ENCODE data around the gene LOXHD1.
A peak's percentile ranks its signal among the peaks of the same experiment; 100 is the strongest.

LOXHD1 gene

DNA sequence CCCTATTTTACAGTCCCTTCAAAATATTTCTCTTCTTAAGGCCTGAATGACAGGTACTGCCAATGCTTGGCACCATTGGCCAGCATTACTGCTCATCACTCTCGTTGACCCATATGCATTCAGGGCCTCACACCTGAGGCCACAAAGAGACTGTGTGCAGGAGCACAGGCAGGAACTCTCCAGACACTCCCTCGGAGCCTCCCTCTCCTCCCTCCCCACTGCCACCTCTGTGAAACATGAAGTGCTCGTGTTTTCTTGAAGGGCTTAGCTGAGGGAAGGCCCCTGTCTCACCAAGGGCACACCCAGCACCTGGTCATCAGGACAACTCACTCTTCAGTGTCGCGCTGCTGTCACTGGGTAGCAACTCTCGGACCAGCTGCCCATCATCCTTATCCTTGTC is 85.3 kb downstream of the LOXHD1 start:
- DNase-seq = no peak

DNA sequence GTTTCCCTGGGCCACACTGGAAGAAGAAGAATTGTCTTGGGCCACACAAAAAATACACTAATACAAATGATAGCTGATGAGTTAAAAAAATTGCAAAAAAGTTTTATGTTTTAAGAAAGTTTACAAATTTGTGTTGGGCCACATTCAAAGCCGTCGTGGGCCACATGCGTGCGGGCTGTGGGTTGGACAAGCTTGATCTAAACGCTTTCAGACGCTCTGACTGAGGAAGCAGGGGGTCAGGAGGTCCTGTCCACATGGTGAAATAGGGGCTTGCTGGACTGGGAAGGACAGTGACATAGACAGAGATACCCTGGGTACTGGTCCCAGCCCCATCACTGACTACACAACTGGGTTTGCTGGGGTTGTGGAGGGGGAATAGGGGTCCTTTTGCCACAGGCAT is 86.4 kb downstream of the LOXHD1 start:
- no peak for DNase-seq

DNA sequence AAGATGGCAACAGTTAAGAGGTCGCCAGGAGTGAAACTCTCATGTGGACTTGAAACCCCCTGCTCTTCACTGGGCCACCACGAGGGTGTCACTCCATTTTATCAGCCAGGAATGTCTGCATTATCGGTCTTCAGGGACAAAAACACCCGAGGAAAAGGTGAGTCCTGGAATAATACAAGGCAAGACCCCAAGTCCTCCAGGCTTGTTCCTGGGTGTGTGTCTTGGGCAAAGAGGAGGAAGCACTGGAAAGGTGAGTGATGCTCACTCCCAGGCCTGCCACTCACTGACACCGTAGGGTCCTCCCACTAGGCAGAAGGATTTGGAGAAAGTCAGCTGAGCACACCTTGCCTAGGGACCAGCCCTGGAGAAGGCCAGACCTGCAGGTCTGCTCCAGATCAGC is 86.9 kb downstream of the LOXHD1 start:
- DNase-seq = no peak

DNA sequence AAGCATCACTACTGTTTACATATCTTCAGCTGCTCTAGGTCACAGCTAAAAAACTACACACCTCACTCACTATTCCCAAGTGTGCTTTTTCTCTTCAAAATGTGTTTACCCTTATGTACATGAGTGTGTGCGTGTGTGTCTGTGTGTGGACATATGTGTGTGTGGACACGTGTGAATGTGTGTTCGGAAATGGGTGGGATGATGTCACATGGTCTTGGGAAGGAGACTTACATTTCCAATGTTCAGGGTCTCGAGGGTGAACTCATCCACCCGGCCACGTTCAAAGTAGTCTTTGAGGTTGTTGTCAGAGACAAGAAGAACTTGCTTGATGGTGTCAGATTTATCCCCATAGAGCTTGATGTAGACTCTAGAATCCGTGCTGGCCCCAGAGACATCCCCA is 87.8 kb downstream of the LOXHD1 start:
- DNase-seq = no peak

DNA sequence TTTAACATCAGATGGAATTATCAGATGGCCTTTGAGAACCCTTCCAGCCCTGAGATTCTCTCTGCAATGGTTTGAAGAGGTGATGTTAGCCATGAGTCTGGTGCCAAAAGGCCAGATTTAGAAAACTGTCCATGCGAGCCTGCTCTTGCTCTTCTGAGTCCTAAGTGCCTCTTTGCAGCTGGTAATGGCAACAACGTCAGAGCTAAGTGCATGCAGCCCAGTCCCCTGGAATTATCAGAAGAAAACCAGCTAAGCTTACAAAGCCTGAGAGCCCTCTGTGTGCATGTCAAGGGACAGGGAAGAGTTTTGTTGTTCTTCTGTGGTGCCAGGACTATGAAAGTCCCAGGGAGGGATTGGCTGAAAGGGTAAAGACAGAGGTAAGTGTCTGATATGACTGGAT is 89.8 kb downstream of the LOXHD1 start:
- DNase-seq = peak; percentile 74

DNA sequence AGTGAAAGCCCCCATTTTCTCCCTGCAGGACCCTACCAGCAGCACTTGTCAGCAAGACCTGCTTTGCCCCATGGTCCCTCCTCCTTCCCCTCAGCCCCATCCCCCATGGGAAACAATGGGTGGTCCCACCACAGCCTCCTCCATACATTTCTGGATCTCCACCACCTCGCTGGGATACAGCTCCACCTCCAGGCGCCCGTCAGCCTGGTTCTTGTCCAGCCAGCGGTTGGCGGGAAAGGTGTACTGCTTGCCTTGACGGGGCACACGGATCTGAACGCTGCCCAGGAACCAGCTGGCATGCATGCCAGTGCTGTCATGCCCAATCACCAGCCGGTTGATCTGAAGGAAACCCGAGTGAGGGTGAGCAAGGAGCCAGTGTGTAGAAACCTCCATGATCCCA is 90.9 kb downstream of the LOXHD1 start:
- DNase-seq = no peak

DNA sequence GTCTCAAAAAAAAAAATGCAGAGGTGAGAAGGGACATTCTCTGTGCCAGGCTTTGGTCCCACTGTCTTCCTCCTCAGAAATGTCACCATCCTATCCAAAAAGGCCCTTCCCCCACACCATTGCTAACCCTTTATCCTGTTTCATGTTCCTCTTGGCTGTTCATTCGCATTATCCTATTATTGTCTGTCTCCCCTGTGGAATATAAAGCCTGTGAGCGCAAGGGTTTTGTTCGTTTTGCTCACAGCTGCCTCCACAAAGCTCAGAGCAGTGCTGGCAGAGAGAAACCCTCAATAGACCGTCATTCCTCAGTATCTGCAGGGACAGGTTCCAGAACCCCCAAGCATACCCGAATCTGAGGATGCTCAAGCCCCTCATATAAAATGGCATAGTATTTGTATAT is 91.8 kb downstream of the LOXHD1 start:
- no peak for DNase-seq

DNA sequence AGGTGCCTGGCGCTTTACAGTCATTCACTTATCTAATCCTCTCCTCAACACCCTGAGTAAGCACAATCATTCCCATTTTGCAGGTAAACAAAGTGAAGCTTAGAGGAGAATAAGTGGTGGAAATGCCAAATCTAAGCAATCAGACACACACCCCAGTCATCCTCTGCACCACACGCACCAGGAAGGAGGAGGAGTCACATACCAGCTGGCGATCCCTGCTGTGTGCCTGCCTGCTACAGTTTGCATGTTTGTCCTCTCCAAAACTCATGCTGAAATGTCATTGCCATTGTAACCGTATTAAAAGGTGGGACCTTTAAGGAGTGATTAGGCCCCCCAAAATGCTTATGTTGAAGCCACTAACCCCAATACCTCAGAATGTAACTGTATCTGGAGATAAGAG is 93.7 kb downstream of the LOXHD1 start:
- DNase-seq = no peak

DNA sequence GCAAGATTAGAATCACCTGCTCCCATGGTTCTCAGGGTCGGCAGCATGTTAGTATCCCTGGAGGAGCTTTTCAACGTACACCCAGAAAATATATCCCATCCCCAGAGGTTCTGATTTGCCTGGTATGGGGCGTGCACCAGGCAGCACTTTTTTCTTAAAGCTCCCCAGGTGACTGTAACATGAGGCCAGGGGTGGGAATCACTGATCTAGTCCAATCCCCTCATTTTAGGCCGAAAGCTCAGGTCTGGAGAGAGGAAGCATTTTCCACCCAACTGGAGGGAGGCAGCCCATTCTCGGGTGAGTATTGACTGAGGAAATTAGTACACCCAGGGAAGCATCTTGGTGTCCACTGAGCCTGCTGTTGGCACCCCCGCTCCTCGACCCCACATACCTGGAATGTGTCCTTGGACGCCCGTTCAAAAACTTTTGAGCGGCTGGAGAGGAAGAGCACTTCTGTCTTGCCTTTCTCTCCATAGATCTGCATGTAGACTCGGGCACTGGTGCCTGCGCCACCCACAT is 94.3 kb downstream of the LOXHD1 start:
- no peak for DNase-seq

DNA sequence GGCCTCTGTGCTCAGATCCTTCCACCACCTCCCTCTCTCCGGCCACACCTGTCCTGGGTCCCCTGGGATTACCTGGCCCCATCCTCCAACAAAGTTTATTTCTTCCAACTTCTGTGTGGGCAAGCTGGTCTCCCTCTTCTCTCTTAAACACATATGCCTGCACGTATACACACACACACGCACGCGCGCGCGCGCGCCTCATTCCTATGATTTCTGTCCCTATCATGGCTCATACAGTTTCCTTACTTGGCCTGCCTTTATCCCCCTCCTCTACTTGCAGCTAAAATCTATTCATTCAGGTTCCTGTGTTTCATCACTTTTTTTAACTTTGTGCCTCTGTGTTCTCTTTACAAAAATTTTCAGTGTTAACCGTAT is 96.4 kb downstream of the LOXHD1 start:
- DNase-seq = no peak

DNA sequence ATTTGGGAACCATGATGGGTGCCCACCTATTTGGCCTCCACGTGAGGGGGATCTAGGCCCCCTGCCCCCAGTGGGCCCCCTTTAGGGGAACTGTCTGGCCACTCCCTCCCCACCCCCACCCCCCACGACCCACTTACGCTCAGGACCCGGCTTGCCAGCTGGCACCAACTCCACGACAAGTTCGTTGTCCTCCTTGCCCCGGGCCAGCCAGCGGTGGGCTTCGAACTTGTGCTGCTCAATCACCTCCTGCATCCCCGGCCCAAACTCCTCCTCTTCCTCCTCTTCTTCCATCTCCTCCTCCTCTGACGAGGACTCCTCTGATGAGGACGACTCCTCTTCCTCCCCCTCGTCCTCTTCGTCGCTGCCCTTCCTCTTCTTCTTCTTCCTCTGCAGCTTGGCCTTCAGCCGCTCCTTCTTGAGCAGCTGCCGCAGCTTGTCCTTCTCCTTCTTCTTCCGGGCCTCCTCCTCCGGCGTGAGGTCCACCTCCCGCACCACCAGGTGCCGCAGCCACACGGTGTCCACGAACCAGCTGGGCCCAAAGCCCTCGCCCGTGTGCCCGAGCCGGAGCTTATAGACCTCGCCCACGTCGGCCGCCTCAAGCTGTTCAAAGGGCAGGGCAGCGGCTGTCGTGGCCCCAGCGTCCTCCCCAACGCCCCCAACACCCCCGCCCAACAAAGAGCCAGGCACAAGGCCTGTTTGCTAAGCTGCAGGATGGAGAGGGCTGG is 96.9 kb downstream of the LOXHD1 start:
- no peak for DNase-seq

DNA sequence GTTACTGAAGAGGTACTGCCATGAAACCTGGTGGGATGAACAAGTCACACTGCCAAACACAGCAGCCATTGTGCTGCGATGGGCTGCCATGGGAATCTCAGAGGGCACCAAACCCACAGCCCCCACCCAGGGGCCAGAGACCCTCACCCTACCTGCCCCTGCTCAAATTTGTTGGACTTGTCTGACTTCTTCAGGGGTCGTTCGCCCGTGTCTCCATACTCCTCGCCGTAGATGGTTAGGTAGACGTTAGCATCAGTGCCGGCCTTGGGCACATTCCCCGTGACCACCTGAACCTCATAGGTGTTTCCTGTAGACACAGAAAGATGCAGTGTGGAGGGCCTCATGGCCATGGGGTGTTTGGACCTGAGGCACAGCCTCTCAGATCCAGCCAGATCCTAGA is 97.7 kb downstream of the LOXHD1 start:
- DNase-seq = no peak

DNA sequence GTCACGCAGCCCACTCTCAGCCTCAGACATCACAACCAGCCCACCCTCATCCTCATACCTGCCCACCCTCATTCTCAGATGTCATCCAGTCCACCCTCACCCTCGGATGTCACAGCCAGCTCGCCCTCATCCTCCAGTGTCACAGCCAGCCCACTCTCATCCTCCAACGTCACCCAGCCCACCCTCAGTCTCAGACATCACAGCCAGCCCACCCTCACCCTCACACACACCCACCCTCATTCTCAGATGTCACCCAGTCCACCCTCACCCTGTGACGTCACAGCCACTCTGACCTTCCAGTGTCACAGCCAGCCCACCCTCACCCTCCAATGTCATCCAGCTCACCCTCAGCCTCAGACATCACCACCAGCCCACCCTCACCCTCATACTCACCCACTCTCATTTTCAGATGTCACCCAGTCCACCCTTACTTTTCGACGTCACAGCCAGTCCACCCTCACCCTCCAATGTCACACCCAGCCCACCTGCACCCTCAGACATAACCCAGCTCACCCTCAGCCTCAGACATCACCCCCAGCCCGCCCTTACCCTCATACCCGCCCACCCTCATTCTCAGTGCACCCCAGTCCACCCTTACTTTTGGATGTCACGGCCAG is 100.3 kb downstream of the LOXHD1 start:
- DNase-seq = no peak

DNA sequence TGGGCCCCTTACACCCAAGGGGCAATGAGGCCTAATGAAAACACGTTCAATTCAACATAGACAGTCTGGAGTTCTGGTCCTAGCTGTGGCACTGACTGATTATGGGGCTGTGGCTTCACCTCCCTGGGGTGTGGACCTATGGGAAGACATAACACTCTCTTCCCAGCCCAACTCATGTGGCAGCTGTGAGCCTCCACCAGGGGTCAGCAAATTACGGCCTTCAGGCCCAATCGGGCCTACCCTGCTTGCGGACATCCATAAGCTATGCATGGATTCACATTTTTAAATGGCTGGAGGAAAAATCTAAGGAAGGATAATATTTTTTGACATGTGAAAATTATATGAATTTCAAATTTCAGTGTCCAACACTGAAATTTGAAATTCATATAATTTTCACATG is 101.3 kb downstream of the LOXHD1 start:
- DNase-seq = no peak

DNA sequence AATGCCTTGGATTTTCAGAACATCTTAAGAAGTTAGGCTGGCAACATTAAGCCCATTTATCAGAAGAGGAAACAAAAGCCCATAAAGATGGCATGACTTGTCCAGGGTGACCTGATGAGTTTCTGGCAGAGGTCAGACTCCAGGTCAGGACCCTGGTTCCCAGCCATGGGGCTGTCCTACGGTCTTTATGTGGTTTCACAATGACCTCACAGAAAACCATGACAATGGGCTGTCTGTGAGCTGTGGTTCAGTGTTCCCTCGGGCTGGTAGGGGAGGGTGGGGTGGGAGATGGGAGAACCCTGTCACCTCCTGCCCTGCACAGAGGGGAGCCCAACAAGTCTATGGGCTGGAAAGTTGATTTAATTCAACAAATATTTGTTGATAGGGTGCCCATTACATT is 101.8 kb downstream of the LOXHD1 start:
- DNase-seq = no peak

DNA sequence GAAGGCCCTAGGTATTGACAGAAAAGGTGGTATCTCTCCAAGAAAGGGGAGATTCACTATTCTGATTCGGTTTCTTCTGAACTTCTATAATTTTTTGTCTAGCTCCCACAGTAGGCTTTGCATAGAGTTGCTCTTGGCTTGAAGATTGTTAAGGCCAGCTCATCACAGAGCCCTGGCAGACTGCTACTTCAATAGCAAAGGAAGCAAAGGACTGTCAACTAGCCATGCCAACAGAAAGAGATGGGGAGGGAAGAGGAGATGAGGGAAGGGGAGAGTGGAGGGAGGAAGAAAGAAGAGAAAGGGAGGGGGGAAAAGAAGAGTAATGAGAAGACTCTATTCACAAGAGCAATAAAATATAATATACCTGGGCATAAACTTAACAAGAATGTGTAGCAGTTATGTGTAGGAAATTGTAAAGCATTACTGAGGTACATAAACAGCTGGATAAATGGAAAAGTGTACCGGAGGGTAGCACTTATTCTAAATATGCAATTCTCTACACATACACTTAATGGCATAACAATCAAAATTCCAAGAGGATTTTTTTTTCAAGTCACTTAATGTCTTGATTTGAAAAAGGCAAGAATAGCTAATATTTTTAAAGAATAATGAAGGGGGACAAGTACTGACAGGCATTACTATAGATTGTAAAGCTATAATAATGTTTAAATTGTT is 102.5 kb downstream of the LOXHD1 start:
- DNase-seq = no peak

DNA sequence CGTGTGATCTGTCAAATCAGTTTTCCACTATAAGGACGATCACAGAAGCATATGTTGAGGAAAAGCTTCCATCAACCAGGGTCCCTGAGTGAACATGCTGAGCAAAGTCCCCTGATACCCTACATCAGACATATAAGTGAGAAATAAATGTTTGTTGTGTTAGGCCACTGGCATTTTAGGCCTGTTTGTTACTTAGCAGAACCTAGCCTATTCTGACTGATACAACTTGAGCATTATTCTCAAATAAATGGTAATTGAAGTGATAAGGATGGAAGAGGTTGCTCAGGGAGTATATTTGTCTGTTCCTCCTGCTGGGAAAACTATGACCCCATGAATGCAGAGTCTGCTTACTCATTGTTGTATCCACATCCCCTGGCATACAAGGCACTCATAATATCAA is 106.4 kb downstream of the LOXHD1 start:
- DNase-seq = no peak

DNA sequence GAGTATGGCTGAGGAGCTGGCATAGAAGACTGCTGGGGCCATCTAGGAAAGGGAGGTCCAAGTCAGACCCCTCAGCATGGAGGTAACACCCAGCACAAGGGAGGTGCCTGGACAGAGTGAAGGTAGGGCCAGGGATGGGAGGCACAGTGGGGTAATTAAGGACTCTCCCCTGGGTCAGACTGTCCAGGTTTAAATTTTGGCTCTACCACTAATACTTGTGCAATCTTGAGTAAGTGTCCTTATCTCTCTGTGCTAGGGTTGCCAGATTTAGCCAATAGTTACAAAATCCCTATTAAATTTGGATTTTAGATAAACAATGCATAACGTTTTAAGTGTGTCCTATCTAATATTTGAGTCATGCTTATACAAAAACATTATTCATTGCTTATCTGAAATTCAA is 109.5 kb downstream of the LOXHD1 start:
- no peak for DNase-seq

DNA sequence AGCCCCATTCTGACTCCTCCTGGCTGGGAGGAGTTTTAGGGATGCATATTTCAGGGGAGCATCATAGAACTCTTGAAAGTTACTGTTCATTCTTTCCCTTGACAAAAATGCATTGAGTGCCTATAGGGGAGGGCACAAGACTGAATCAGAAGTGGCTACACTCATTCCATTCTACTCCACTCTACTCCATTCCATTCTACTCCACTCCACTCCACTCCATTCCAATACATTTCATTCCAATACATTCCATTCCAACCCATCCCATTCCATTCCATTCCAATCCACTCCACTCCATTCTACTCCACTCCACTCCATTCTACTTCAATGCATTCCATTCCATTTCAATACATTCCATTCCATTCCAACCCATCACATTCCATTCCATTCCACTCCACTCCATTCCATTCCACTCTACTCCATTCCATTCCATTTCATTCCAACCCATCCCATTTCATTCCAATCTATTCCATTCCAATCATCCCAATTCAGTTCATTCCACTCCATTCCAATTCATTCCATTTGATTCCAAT is 110.8 kb downstream of the LOXHD1 start:
- no peak for DNase-seq

DNA sequence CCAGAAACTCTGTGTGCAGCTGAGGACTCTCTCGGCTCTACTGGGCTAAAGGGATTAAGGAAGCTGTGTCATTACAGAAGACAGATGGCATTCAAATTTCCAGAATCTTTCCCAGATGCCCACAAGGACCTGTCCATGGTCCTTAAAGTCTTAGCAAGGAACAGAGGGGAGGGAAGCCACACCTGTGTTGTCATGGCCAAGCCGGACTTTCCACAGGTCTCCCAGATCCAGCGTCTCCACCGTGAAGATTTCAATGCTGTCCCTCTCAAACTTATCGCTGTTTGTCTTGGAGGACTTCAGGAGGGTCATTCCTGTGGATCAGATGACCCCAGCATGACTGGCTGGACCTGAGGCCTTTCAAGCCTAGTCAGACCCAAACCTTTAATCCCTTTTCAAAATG is 114.5 kb downstream of the LOXHD1 start:
- no peak for DNase-seq

DNA sequence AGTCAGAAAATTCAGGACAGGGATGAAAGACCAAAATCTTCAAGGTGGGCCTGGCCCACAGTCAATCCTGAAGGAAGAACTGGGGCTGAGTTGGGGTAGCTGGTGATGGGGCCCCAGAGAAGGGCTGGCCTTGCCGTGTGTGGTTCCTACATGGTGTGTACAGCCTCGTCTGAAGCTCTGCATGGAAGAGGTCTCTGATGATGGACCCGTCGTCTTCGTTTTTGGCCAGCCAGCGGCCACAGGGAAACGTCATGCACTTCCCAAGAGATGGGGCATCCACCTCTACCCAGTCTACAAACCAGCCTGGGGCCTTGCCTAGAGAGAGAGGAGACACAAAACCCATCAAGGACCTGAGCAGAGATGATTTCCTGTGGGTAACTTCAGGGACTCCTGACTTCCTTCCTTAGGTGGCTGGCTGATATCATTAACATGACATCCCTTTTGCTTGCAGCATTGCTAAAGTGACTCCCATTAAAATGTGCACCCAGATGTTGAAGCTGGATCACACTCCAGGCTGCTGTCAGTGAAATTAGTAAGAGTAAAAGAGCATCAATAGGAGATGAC is 115.3 kb downstream of the LOXHD1 start:
- DNase-seq = no peak

DNA sequence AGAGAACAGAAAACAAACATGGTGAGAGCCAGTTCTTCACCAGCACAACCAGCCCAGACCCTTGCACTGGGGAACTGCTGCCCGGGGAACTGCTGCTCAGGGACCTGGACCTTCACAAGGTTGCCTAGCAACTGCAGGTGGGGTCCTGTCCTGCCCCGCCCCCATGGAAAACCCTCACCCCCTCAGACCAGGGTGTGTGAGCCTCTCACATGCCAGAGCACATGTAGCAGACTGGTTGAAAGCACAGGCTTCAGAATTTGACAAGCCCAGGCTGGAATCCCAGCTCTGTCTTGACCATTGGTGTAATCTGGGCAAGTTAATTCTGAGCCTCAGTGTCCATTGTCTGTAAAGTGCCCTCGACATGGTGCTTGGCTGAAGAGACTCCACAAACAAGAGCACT is 118.6 kb downstream of the LOXHD1 start:
- DNase-seq = no peak

DNA sequence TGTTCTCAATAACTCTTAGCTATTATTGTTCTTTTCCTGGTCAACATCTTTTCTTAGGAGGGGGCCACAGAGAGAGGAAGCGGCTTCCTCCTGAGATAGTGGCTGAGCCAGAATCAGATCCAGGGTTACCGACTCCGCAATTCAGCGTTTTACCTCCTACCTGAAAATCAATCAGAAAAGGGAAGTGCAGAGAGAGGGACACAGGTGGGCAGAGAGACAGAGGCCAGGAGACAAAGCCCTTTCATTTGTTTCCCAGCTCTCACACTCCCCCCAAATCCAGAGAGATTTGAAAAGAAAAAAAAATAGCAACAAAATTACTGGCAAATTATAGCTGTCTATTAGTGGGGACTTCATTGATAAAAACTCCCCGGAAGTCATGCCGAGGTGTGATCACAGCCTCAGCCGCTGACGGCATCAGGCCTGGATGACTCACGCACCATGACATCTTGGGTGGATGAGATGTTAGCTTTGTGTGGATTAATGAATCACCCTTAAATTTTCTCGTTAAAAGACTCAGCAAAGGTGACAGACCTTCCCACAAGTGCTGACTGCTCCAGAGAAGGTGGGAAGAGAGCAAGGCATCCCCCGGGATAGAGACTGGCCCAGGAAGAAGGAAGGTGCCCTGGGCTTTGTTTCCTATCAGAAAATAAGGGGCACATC is 120.7 kb downstream of the LOXHD1 start:
- no peak for DNase-seq
